NCI-H345 treated with DMSO at 0.1 percent for 48 hours (cell line): ENCODE results near the gene SLC8A2.

Experiments used
- DNase-seq: peaks from one replicate; lab custom pipeline; 2025; ENCODE audit not compliant: unreplicated experiment; lab: John Stamatoyannopoulos, UW

Gene SLC8A2

GRCh38 chr19:47461876-47462275 is 9.8 kb downstream of the SLC8A2 start:
- DNase-seq: no peak

- no peak for DNase-seq
Observed at GRCh38 chr19:47459477-47459876, 12.2 kb downstream of the SLC8A2 start.

DNA sequence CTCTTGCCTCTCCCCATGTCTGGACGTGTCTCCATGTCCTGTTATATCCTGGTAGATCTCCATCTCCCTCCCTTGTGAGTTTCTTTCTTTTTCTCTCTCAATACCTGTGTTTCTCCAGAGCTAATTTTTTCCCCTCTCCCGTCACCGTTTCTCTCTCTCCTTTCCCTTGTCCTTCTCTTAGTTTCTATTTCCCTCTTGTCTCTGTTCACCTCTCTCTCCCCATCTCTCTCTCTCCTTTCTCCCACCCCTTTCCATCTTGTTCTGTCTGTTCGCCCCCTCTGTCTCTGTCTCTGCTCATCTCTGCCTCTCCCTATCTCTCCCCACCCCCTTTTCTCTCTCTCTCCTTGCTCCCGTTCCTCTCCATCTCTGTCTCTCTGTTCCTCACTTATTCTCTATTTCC is 13.0 kb downstream of the SLC8A2 start:
- no peak for DNase-seq

- no peak for DNase-seq
Observed at GRCh38 chr19:47456721-47457474, 14.8 kb downstream of the SLC8A2 start.

DNA sequence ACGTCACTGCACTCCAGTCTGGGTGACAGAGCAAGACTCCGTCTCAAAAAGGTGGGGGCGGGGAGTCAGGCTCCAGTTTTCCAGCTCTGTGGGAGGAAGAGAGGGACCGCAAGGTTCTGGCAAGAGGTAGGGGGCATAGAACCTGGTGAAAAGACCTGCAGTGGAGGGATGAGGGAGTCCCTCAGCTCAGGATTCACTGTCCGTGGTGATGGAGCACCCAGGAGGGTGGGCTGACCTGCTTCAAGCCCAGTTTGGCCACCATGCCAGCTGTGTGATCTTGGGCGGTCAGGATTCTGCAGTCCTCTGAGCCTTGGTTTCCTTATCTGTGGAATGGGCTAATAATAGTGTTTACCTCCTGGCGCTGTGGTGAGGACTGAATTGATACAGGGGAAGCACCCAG is 21.2 kb downstream of the SLC8A2 start:
- no peak for DNase-seq

- no peak for DNase-seq
Observed at GRCh38 chr19:47448360-47448727, 23.3 kb downstream of the SLC8A2 start.

DNA sequence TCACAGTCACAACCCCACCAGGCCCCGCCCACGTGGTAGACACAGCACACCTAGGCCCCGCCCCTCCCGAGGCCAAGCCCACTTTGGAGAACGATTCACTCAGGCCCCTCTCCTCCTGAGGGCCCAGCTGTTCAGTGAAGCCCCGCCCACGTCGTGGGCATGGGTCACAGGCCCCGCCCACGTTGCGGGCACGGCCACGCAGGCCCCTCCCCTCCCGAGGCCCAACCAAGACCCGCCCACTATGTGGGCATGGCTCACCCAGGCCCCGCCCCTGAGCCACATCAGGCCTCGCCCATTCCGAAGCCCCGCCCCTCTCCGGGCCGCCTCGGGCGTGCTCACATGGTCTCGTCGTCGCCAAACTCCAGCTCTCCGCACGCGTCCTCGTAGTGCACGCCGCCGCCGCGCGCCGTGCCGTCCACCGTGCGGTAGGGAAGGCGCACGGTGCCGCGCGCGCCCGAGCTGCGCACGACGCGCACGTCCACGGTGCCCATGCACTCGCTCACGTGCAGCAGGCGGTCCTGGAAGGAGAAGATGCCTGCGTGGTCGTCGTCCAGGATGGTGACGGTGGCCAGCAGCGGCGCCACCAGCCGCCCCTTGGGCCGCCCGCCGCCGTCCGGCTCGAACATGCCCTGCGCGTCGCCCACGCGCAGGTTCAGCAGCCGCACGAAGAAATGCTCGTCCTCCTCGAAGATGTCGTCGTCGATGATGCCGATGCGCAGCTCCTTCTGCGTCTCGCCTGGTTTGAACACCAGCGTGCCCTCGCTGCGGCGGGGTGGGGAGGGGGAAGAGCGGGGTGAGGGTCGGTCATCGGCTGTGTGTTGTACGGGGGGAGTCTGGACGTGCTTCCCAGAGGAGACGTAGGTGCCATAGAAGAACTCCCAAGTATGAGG is 24.0 kb downstream of the SLC8A2 start:
- no peak for DNase-seq

- no peak for DNase-seq
Observed at GRCh38 chr19:47446534-47447469, 24.9 kb downstream of the SLC8A2 start.

- DNase-seq: no peak
Observed at GRCh38 chr19:47445937-47446402, 25.7 kb downstream of the SLC8A2 start.

- no peak for DNase-seq
Observed at GRCh38 chr19:47445527-47445926, 26.2 kb downstream of the SLC8A2 start.

DNA sequence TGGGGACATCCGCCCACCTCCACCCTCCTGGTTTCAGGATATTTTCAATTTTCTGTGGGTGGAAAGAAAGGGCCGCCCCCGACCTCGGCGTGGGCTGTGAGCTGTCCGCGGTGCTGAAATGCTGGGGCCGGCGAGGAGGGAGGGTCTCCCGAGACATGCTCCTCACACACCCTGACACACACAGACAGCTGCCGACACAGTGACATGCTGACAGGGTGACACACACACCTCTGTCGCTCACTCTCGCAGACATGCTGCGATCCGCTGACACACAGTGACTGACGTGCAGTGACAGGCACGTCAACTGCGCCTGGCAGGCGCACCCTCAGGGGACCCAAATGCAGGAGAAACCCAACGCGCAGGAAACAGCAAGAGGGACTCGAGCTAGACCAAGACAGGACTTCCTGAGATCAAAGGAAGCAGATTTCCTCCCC is 27.3 kb downstream of the SLC8A2 start:
- no peak for DNase-seq

GRCh38 chr19:47443331-47443730 is 28.4 kb downstream of the SLC8A2 start:
- no peak for DNase-seq

DNA sequence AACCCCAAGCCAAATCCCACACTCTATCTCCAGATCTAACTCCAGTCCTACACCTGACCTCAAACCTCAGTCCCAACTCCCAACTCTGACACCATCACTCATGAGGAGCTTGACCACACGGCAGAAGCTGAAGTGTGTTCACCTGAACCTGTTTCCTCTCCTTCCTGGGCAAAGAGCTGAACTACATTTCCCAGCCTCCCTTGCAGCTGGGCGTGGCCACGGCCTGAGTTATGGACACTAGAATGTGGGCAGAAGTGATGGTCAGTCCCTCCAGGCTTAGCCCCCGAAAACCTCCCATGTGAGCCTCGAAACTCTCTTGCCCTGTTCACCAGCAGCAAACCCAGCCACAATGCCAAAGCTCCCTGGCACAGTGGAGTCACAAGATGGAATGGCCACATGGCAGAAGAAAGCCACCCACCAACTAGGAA is 32.9 kb downstream of the SLC8A2 start:
- no peak for DNase-seq

DNA sequence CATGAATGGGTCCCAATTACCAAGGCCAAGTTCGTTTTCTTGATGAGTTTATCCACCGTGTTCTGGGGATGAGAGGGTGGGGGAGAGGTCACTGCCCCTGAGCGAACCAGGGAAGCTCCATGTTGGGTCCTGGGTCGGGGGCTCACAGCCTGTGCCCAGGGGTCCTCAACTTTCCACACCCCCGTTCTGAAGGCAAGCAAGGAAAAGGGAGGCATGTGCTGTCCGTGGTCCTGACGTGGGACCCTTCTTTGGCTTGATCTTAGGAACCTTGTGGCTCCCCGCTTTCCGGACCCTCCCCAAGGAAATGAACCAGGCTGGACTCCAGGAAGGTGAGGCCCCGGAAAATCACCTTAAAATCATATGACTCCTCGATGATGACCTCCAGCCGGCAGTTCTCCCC is 34.2 kb downstream of the SLC8A2 start:
- DNase-seq: no peak

GRCh38 chr19:47436712-47437401 is 34.8 kb downstream of the SLC8A2 start:
- DNase-seq: peak; percentile 57

DNA sequence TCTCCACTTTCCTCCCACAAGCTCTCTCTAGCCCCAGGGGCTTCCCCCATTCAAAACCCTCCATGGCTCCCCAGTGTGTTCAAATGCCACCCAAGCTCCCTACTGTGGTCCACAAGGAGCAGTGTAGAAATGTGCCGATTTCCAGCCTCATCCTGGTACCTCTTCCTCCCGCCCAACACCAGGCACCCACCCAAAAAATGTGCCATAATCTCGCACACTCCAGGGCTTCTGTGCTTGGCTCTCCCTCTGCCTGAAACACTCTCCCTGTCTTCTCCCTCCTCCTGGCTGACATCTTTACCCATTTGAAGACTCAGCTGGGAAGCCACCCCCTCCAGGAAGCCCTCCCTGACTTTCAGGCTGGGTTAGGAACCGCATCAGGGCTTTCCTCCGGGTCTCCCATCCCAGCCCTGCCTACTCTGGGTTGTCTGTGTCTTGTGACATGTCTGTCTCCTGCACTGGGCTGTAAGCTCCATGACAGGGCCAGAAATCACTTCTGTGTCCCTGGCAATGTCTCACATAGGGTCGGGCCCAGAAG is 35.7 kb downstream of the SLC8A2 start:
- DNase-seq: no peak

DNA sequence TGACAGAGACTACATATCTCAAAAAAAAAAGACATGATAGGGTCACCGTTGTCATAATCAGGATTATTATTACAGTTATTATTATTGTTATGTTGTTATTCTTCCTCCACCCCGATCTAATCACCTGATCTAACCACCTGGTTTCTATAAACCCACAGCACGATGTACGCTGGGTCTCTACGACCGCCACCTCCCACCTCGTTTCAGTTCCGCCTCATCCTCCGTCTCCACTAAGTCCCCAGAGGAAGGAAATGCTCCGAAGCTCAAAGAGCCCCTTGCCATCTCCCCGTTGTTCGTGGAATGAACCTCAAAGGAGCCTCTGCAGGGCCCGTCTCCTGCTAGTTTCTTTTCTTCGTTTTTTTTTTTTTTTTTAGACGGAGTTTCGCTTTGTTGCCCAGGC is 36.5 kb downstream of the SLC8A2 start:
- no peak for DNase-seq

GRCh38 chr19:47434088-47434487 is 37.6 kb downstream of the SLC8A2 start:
- no peak for DNase-seq

- DNase-seq: no peak
Observed at GRCh38 chr19:47433121-47433520, 38.6 kb downstream of the SLC8A2 start.

DNA sequence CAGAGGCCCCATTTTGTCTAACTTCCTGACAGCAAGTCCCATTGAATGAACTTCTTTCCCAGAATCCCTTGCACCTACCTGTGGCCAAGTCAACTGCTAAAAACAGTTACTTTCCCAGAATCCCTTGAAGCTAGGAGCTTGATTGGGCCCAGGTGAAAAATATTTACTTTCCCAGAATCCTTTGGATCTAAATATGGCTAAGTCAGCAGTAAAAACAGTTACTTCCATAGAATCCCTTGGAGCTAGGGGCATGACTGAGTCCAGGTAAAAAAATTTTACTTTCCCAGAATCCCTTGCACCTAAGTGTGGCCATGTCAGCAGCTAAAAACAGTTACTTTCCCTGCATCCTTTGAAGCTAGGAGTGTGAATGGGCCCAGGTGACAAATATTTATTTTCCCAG is 39.2 kb downstream of the SLC8A2 start:
- DNase-seq: no peak
